GM12872 (cell line): ENCODE results near the gene SH3BP2.

ENCODE experiments used
- CTCF ChIP-seq: IDR thresholded peaks from 3 replicates; pipeline ENCODE4 v1.5.1; 2011; ENCODE audit warnings: low read depth, mild to moderate bottlenecking, low read length, moderate library complexity; ENCODE audit not compliant: insufficient read depth

Gene SH3BP2

GRCh38 chr4:2792711-2793585, at the start of gene SH3BP2:
SH3BP2 (plus strand) TSS chr4:2793085; CDS start chr4:2820618, 27,533 bp downstream.
- no peak for TF ChIP-seq CTCF

GRCh38 chr4:2743518-2744445, 49.1 kb upstream of the SH3BP2 start:
- TF ChIP-seq CTCF: no peak

GRCh38 chr4:2744576-2745270, 48.2 kb upstream of the SH3BP2 start:
- no peak for TF ChIP-seq CTCF

- TF ChIP-seq CTCF: no peak
Observed at GRCh38 chr4:2745516-2745915, 47.4 kb upstream of the SH3BP2 start.

- no peak for TF ChIP-seq CTCF
Observed at GRCh38 chr4:2745981-2746806, 46.7 kb upstream of the SH3BP2 start.

GRCh38 chr4:2746891-2747695, 45.8 kb upstream of the SH3BP2 start:
- no peak for TF ChIP-seq CTCF
